CD4-positive, alpha-beta T cell treated with Interleukin-15 for 1 hour (primary cell): ENCODE results near the gene TBC1D8.

Source experiments
- DNase-seq: peaks from one replicate; pipeline ENCODE4 v3.0.0-alpha.2; 2020

Gene TBC1D8

DNA sequence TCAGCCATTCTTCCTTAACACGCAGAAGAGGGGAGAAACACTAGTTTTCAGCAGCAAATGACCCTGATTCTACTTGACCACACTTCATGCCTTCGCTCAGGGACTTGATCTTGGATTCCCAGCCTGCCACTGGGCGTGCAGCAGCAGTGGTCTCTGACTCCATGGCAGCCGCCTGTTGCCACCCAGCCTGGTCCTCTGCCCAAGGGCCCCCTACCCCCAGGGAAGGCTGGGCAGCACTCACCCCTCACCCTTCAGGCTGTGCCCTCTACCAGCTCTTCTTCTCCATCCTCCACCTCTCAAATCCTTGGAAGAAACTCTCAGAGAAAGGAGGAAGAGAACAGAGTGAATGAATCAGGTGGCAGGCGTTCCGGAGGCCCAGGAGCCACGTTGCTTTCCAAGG lies 181.2 kb downstream of the TBC1D8 start:
- DNase-seq = no peak

GRCh38 chr2:100968146-100969145 lies 182.7 kb downstream of the TBC1D8 start:
- DNase-seq = no peak

DNA sequence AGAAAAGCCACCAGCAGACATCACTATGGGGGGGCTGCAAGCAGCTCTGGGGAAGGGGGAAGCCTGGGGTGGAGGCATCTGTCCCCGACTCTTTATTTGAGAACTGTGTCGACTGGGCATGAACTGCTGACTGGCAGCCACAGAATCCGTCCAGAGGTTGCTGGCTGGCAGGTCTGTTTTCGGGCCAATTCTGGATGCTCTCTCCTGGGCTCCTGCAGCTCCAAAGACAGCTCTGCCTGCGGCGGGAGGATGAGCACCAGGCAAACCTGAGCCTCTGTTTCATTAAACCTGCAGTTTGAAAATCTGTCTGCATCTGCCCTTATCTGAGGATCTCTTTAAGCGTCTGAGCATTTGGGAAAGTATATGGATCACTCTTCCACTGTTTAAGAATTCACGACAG lies 183.5 kb downstream of the TBC1D8 start:
- no peak for DNase-seq

DNA sequence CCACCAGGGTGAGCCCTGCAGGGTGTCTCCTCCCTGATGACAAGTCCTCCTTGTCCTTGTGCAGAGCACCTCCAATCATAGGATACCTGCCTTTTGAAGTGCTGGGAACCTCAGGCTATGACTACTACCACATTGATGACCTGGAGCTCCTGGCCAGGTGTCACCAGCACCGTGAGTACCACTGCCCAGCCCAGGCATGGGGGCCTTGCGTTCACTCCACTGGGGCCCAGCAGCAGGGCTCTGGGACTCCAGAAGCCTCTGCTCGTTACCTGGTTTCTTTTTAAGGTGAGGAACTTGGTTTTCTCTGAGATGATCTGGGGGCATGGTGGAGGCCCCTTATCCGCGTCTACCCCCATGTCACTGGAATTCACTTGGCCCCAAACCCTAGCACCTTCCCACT lies 185.6 kb downstream of the TBC1D8 start:
- DNase-seq = no peak

DNA sequence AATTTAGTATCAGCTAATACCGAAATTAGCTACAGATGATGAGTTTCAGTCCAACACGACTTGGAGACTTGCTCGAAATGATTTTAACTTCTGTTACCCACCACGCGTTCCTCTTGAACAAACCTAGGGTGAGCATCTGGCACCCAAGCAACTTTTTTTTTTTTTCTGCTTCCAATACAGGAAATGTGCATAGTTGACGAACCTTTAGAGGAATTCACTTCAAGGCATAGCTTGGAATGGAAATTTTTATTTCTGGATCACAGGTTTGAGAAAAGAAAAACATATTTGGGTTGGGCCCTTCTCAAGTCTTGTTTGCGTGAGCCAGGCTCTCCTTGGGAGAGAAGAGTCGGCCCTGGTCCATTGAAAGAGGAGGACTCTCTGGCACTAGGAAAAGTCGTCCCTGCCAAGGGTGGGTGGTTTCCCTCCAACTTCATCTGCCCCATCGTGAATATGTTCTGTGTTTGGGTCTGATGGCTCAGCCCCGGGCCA lies 186.5 kb downstream of the TBC1D8 start:
- DNase-seq = no peak

DNA sequence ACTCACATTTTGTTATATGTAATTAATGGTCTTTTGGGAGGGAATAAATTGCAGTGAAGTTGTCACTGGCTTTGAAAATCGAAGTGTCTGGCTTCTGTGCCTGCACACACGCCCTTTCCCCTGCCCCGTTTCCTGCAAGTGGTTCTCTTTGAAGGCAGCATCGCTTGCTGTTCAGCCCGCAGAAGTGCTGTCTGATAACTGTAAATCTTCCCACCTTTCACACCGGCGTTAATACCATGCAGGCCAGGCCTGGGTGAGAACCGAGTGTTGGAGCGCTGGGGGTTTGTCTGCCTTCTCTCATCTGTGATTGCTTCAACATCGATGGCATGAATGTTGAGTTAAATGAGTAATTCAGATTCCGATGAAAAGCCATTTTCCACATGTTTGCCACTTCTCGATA lies 187.0 kb downstream of the TBC1D8 start:
- no peak for DNase-seq

- no peak for DNase-seq
Measured at GRCh38 chr2:100963026-100963375, 188.2 kb downstream of the TBC1D8 start.

GRCh38 chr2:100962366-100963025 lies 188.7 kb downstream of the TBC1D8 start:
- DNase-seq = no peak

DNA sequence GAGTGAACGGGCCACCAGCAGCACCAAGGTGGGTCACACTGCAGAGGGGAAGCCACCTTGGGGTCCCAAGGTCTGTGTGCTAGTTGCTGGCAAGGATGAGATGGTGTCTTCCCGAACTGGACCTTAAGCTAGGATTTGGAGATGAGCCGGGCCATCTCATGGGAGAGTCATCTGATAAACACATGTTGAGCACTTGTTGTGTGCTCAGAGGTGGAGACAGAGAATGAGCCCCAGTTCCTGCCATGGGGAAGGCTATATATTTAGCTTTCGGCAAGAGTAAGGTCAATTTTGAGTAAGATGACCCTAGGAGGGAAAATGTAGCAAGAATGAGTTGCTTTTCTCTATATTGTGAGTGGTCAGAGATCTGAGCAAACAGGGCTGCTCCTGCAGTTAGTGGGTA lies 190.5 kb downstream of the TBC1D8 start:
- DNase-seq = no peak

GRCh38 chr2:100959225-100959880 lies 191.8 kb downstream of the TBC1D8 start:
- no peak for DNase-seq

- no peak for DNase-seq
Measured at GRCh38 chr2:100957996-100958653, 193.1 kb downstream of the TBC1D8 start.
